HEK293T (cell line): ENCODE data around the gene PPP1R10.

ENCODE experiments used
- CTCF ChIA-PET: fragments of 350-600 bp; formaldehyde crosslinking; extraction: SDS; loops from one replicate; lab custom pipeline; 2021; ENCODE audit warnings: antibody characterized with exemption, inconsistent platforms; lab: Yijun Ruan, JAX
- POLR2A ChIA-PET: fragments of 350-600 bp; formaldehyde crosslinking; extraction: SDS; loops from one replicate; lab custom pipeline; 2020; ENCODE audit warnings: antibody characterized with exemption, inconsistent platforms; lab: Yijun Ruan, JAX
- DNase-seq: peaks from one replicate; pipeline ENCODE4 v3.0.0; 2012; ENCODE audit warnings: mixed read lengths; ENCODE audit errors: extremely low spot score
- ARNT ChIP-seq: fragments of 450-650 bp; IDR thresholded peaks from 2 replicates; pipeline ENCODE4 v1.6.1; 2017; ENCODE audit warnings: mild to moderate bottlenecking
- BHLHE40 ChIP-seq: fragments of 450-650 bp; IDR thresholded peaks from 2 replicates; pipeline ENCODE4 v1.6.1; 2016; ENCODE audit warnings: mild to moderate bottlenecking, moderate library complexity, borderline replicate concordance
- CTBP1 ChIP-seq: fragments of 450-650 bp; IDR thresholded peaks from 2 replicates; pipeline ENCODE4 v1.6.1; 2016; ENCODE audit warnings: borderline replicate concordance
- ELF4 ChIP-seq: fragments of 450-650 bp; IDR thresholded peaks from 2 replicates; pipeline ENCODE4 v1.6.1; 2017; ENCODE audit warnings: antibody characterized with exemption
- FOXA1 ChIP-seq: fragments of 450-650 bp; IDR thresholded peaks from 2 replicates; pipeline ENCODE4 v1.6.1; 2016; ENCODE audit warnings: mild to moderate bottlenecking
- FOXK2 ChIP-seq: fragments of 450-650 bp; IDR thresholded peaks from 2 replicates; pipeline ENCODE4 v1.6.1; 2016; ENCODE audit warnings: mild to moderate bottlenecking
- FOXM1 ChIP-seq: fragments of 450-650 bp; IDR thresholded peaks from 2 replicates; pipeline ENCODE4 v1.6.1; 2017; ENCODE audit warnings: mild to moderate bottlenecking, borderline replicate concordance
- HDGF ChIP-seq: fragments of 450-650 bp; IDR thresholded peaks from 2 replicates; pipeline ENCODE4 v1.6.1; 2017; ENCODE audit warnings: antibody characterized with exemption, borderline replicate concordance
- L3MBTL2 ChIP-seq: fragments of 450-650 bp; conservative IDR thresholded peaks from 2 replicates; pipeline ENCODE4 v1.6.1; 2016; ENCODE audit warnings: mild to moderate bottlenecking
- LEF1 ChIP-seq: fragments of 450-650 bp; IDR thresholded peaks from 2 replicates; pipeline ENCODE4 v1.6.1; 2017; ENCODE audit warnings: mild to moderate bottlenecking, borderline replicate concordance
- NFRKB ChIP-seq: fragments of 450-650 bp; IDR thresholded peaks from 2 replicates; pipeline ENCODE4 v1.6.1; 2016; ENCODE audit warnings: mild to moderate bottlenecking, moderate library complexity
- PKNOX1 ChIP-seq: fragments of 450-650 bp; IDR thresholded peaks from 2 replicates; pipeline ENCODE4 v1.6.1; 2016
- SP1 ChIP-seq: fragments of 450-650 bp; IDR thresholded peaks from 2 replicates; pipeline ENCODE4 v1.6.1; 2017
- SUZ12 ChIP-seq: fragments of 450-650 bp; IDR thresholded peaks from 2 replicates; pipeline ENCODE4 v1.6.1; 2016; ENCODE audit warnings: mild to moderate bottlenecking
- TARDBP ChIP-seq: fragments of 450-650 bp; IDR thresholded peaks from 2 replicates; pipeline ENCODE4 v1.6.1; 2016
- ZNF384 ChIP-seq: fragments of 450-650 bp; IDR thresholded peaks from 2 replicates; pipeline ENCODE4 v1.6.1; 2016

The PPP1R10 gene

GRCh38 chr6:30572148-30572547 is 44.9 kb downstream of the PPP1R10 start:
- DNase-seq = no peak
- TF ChIP-seq HDGF (no peak), PKNOX1 (no peak), NFRKB (no peak), ZNF384 (no peak), SUZ12 (no peak), TARDBP (no peak), ARNT (no peak)
- POLR2A ChIA-PET = no interaction called here
- CTCF ChIA-PET = no interaction called here

GRCh38 chr6:30571762-30572082 is 45.3 kb downstream of the PPP1R10 start:
- CTCF ChIA-PET = interaction anchor here (0.9 kb wide), 1 partner anchor 30 kb away, joined by 6 read pairs; no protein-coding TSS in a partner anchor
- TF ChIP-seq NFRKB (no peak), BHLHE40 (no peak), SUZ12 (no peak), LEF1 (no peak), HDGF (no peak), L3MBTL2 (no peak), FOXA1 (no peak), FOXM1 (no peak), ELF4 (no peak), ZNF384 (no peak), TARDBP (no peak), CTBP1 (no peak), FOXK2 (no peak), PKNOX1 (no peak), SP1 (no peak)
- POLR2A ChIA-PET = interaction anchor here (0.6 to 2.8 kb wide), 14 partner anchors 10 to 1291 kb away, joined by 3 to 32 read pairs (median 4); partner anchors contain the start of genes GNL1, MDC1, MRPS18B and PPP1R10
- DNase-seq = no peak

GRCh38 chr6:30571075-30571761 is 45.8 kb downstream of the PPP1R10 start, which contains the start of gene ABCF1:
Gene ABCF1 (plus strand): TSS chr6:30571442. CDS start chr6:30571488, 46 bp downstream.
- ChIA-PET CTCF (interaction anchor here (0.9 to 1.7 kb wide), 3 partner anchors 26 to 39 kb away, joined by 4 to 8 read pairs (median 6); no protein-coding TSS in a partner anchor), POLR2A (interaction anchor here (0.6 to 2.8 kb wide), 16 partner anchors 10 to 1292 kb away, joined by 3 to 32 read pairs (median 3); partner anchors contain the start of genes GNL1, MDC1, MRPS18B and PPP1R10)
- peak; percentile 62; the same call in 1 of the 2 replicates for TF ChIP-seq BHLHE40
- TF ChIP-seq L3MBTL2 = peak; percentile 97
- TF ChIP-seq CTBP1 = no peak
- TF ChIP-seq HDGF = no peak
- peak; percentile 49; the same call in 1 of the 2 replicates for TF ChIP-seq ELF4
- peak; percentile 99 for DNase-seq

GRCh38 chr6:30570740-30571074 is 46.3 kb downstream of the PPP1R10 start:
- ChIA-PET CTCF (interaction anchor here (0.6 to 1.7 kb wide), 4 partner anchors 27 to 125 kb away, joined by 4 to 8 read pairs (median 6); no protein-coding TSS in a partner anchor), POLR2A (interaction anchor here (0.7 to 2.8 kb wide), 15 partner anchors 9 to 437 kb away, joined by 3 to 32 read pairs (median 3); partner anchors contain the start of genes GNL1, MDC1, MRPS18B and PPP1R10)
- TF ChIP-seq LEF1 = no peak
- TF ChIP-seq SP1 = no peak
- no peak for TF ChIP-seq FOXA1
- TF ChIP-seq HDGF = no peak
- no peak for TF ChIP-seq NFRKB
- no peak for TF ChIP-seq ELF4
- TF ChIP-seq SUZ12 = no peak
- no peak for TF ChIP-seq ZNF384
- no peak for TF ChIP-seq BHLHE40
- TF ChIP-seq FOXK2 = no peak
- no peak for TF ChIP-seq ARNT
- TF ChIP-seq CTBP1 = no peak
- no peak for TF ChIP-seq TARDBP
- TF ChIP-seq FOXM1 = no peak
- no peak for TF ChIP-seq L3MBTL2
- TF ChIP-seq PKNOX1 = no peak
- no peak for DNase-seq

- ChIA-PET POLR2A (interaction anchor here (1.2 to 2.8 kb wide), 5 partner anchors 9 to 46 kb away, joined by 3 to 32 read pairs (median 8); partner anchors contain the start of genes GNL1 and PRR3), CTCF (interaction anchor here (0.6 to 1.7 kb wide), 3 partner anchors 27 to 125 kb away, joined by 4 to 8 read pairs (median 6); no protein-coding TSS in a partner anchor)
- DNase-seq = no peak
- TF ChIP-seq TARDBP (no peak), FOXK2 (no peak), HDGF (no peak), ARNT (no peak), BHLHE40 (no peak), SP1 (no peak), SUZ12 (no peak), NFRKB (no peak), FOXM1 (no peak), ZNF384 (no peak), CTBP1 (no peak), FOXA1 (no peak), ELF4 (no peak), PKNOX1 (no peak), LEF1 (no peak), L3MBTL2 (no peak)
Observed at GRCh38 chr6:30570263-30570662, 46.8 kb downstream of the PPP1R10 start.
